T1000 (cell line): ENCODE results near the gene KRT39.
"Not testable (repeated sequence)": the region's sequence is repeated elsewhere in the genome, so short reads cannot be mapped to it uniquely, and the experiment has no call there.

ENCODE experiments used
- DNase-seq: peaks from one replicate; lab custom pipeline; 2025; ENCODE audit warnings: mixed read lengths; lab: John Stamatoyannopoulos, UW

KRT39 gene

DNA sequence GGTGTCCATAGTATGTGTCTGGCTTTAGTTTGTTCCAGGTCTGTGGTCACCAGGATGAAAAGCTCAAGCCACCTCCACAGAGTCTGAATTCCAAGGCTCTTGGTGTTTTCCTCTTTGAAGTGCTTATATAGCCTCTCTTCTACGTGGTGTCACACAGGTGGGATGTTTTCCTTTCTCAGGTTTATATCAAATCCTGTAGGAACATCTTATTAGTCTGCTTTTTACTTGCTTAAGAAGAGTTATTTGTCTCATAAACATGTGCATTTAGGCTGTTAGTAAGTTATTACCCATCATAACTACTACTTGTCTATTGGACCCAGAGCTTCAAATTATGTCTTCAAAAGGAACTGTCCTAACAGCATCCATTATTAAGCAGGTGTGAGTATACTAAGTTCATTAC lies at the start of gene KRT39:
Gene KRT39, minus strand, starts transcription at position 101 of the 400 bp plus-strand sequence. Its CDS starts 92 bp downstream, at position 9.
- DNase-seq = no peak

DNA sequence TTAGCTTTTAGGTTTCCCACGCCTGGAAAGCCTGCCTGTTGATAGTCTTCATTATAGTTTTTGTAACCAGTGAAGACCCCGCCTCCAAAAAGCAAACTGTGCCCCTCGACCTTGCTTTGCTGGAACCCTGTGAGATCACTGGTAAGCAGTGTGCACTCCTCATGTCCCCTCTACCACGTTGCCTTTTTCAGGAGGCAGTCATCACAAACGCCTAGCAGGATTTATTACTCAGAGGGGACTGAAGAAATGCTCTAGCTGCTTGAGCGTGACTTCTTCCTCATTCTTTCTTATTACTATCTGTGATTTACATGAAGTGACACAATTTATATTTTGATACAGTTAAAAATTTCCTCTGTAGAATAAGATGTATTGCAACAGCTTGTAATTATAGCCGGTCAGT lies 48.7 kb upstream of the KRT39 start:
- no peak for DNase-seq

DNA sequence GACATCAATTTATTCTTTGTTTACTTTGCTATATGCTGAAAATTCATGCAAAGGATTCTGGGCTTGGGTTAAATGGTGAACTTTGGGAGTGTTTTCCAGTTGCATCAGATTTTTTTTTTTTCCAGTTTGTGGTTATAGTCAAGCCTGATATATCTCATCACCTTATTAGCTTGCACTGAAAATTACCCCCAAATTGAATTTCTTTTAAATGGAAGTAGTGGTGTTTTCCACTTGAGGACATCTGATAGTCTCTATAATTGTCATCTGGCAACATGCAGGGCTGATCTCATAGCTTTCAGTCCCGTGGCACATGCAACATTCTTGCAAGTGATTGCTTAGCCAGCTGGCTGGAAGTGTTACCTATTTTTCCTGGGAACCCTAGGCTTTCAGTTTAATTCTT lies 46.9 kb upstream of the KRT39 start:
- no peak for DNase-seq

DNA sequence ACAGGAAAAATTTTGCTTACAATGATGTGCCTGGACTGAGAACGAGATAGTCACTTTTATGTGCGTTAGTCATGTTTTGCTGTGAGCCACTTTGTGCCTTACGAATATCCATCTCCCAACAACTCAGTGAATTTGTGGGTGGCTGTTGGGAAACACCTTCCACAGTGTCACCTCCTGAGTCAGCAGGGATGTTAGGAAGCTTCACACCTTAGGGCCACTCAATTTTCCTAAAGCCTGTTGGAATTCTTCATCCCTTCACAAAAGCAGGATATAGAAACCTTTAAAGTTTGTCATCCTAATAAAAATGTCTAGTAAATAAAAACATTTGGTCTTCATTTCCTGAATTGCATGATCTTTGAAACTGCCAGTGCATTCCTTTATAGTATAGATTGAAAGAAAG lies 46.4 kb upstream of the KRT39 start:
- no peak for DNase-seq

DNA sequence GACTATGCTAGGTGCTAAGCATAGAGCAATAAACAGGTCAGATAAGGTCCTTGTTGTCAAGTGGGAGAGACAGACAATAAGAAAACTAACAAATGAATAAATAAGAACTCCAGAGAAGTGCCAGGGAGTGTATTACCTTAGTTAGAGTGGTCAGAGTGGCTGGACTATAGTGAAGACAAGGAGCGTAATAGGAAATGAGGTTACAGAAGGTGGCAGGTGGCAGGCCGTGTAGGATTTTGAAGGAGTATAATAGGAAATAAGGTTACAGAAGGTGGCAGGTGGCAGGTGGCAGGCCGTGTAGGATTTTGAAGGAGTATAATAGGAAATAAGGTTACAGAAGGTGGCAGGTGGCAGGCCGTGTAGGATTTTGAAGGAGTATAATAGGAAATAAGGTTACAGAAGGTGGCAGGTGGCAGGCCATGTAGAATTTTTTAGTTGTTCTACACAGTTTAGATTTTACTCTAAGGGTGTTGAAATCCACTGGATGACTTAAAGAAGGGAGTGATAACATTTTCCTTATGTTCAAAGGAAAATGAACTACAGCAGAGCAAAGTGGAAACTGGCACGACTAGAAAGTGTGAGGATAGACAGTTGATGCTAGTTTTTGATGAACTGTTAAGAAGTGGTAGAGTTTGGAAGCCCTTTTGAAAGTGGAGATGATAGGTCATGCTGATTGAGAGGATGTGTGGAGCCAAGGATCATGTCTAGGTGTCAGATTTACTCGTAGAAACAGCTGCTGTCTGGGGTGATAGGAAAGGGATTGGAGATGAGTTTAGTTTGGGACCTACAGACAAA lies 45.8 kb upstream of the KRT39 start:
- no peak for DNase-seq

DNA sequence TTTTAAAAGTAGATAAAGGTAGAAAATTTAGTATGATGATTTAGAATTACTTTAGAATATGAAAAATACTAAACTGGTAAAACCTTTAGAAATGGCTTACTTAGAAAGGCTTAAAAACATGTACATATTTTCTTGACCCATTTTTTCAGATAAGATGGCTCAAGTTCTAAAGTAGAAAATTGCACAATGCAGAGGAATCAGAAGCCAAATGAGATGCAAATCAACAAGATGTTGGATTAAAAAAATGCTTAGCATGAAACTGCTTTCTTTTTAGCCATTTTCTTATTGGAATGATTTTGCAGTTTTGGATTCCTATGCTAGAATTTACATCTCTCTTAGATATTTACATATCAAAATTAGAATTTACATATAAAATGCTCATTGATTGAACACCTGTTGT lies 43.7 kb upstream of the KRT39 start:
- no peak for DNase-seq

DNA sequence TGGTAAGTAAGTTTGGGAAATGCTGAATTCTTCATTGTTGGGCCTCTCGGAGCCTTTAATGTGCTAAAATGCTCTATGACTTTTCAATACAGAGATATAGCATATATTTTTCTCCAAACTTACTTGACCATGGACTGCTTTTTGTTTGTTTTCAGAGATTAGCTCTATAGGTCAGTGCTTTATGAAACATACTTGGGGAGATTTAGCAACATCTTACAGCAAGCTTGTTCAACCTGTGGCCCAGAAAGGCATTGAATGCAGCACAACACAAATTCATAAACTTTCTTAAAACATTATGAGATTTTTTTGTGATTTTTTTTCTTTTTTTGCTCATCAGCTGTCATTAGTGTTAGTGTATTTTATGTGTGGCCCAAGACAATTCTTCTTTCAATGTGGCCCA lies 43.2 kb upstream of the KRT39 start:
- no peak for DNase-seq

DNA sequence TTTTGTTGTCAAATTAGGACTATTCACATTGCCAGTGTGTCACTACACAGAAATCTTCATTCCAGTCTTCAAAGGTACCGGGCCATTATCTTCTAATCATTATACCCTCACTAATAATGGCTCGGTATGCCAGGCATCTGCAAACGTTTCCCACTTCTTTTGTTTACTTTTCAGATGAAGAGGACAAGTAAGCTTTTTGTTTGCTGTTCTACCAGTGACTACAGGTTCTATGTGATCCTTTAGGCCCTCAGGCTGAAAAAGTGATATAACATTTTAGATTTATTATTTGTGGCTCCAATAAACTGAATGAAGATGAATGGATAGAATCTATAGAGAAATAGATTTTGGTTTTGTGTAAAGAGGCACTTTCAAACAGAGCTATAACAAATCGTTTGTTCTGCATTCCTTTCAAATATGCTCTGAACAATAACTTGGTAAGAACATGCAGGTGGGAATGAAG lies 42.6 kb upstream of the KRT39 start:
- DNase-seq = no peak

DNA sequence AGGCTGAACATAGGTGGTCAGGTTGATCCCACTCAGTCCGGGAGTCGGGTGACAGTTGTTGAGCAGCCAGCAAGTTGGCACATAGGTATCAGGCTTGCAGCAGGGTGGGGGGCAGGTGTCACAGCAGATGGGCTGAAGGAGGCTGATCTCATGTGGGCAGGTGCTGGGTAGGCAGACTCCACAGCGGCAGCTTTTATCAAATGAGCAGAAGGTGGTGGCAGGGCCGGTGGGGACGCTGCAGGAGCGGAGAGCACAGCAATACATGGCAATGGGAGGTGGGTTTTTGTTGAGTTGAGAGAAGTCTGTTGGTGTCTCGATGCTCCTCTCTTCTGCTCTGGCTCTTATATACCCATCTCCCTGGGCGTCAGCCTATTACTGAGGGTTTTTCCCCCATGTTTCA lies 42.1 kb upstream of the KRT39 start, which contains the start of gene KRTAP3-1:
Gene KRTAP3-1, minus strand, starts transcription at position 318 of the 400 bp plus-strand sequence. Its CDS starts 54 bp downstream, at position 264.
- no peak for DNase-seq

DNA sequence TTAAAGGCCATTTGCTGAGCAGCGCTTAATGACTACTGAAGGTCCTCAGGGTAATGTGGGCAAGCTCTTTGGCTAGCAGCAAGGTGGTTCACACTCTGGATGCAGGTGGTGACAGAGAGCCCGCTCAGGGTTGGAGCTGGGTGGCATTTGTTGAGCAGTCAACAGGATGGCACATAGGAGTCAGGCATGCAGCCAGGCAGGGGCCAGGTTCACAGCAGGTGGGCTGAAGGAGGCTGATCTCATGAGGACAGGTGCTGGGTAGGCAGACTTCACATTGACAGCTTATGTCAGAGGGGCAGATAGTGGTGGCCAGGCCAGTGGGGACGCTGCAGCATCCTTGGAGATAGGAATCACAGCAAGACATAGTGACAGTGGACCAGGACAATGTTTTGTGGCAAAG lies 37.6 kb upstream of the KRT39 start:
- no peak for DNase-seq

DNA sequence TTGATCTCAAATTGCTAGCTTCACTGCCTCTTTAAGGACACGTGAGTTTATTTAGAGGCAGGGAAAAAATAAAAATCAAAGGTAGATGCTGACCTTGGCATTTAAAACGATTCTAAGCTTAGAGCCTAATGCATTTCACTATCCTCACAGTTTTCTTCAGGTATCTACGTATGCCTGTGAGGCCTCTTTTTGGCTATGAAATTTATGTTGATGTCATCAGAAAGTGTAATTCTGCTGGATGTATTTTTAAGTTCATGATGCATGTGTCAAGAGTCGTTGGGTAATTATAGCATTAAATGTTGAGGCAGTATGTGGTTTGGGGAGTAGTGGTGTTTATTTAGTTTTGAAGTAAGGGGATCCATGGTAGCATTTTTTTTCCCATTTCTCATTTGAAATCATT lies 37.2 kb upstream of the KRT39 start:
- DNase-seq = no peak

DNA sequence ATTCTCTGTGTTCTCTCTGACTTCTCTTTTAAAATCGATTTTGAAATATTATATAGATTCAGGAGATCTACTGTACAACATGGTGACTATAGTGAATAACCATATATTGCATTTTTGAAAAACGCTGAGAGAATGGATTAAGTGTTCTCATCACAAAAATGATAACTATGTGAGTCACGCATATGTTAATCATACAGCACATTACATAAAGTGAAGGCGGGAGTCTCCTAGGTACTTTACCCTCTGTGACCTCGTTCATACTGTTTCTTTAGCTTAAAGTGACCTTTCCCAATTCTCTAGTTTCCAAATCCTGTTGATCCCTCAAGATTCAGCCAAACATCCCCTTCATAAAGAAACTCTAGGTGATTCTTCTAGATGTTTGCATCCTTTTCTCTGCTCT lies 36.1 kb upstream of the KRT39 start:
- no peak for DNase-seq

DNA sequence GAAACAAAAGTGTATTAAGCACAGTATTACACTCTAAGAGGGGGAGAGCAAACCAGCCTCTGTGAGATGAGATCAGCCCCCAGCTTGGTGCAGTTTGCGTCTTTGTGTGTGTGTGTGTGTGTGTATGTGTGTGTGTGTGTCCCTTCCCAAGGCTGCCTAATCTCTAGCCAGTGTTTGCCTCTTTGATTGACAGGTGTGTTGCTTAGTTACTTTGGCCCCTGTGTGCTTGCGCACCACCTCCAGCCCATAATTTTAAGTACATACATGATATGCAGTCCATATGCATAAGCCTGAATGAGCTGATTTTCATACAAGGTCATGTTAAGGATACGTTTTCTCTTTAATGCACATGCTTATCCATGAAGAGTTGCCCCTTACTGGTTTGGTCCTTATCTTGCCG lies 35.0 kb upstream of the KRT39 start:
- no peak for DNase-seq

DNA sequence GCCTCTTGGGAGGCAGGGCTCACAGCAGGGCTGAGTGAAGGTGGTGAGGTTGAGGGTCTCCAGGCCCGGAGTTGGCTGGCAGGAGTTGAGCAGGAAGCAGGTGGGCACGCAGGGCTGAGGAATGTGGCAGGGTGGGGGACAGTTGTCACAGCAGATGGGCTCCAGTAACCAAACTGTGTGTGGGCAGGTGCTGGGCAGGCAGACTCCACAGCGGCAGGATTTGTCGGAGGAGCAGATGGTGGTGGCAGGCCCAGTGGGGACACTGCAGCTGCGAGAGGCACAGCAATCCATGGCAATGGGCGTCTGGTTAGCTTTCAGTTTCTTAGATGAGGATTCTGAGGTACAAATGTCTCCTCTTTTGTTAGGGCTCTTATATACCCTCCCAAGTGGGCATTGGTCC lies 32.8 kb upstream of the KRT39 start, which contains the start of gene KRTAP3-2:
Gene KRTAP3-2, minus strand, starts transcription at position 344 of the 400 bp plus-strand sequence. Its CDS starts 53 bp downstream, at position 291.
- DNase-seq = not testable (repeated sequence)

DNA sequence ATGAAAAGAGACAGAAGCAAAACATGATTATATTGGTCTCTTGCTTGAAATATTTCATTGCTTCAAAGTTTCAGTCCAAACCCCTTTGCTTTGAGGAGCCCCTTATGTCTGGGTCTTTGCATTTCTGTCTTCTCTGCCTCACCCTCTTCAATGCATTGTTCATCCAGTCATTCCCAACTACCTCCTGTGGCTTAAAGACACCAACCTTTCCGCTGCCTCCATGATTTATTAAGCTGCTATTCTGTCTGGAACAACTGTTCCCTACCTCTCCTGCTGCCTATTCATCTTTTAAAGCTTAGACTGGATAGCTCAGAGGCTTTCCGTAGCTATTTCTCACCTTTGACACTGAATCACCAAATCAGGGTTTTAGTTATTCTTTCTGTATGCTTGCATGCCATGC lies 30.6 kb upstream of the KRT39 start:
- no peak for DNase-seq

DNA sequence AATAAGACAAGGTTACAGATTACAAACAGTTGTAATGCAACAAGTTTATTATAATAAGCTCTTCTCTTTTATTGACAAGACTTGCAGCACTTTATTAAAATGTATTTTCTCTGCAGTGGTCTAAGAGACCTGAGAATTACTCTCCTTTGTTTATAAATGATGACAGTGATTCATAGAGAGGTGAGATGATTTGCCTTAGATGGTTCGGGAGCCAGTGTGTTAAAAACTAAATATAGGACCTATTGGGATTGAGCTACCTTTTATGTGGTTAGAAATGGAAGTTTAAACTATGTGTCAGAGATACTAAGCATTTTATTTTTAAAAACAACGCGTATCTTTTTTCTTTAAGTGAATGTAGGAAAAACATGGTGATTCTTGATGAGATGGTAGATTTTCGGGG lies 30.1 kb upstream of the KRT39 start:
- DNase-seq = no peak

DNA sequence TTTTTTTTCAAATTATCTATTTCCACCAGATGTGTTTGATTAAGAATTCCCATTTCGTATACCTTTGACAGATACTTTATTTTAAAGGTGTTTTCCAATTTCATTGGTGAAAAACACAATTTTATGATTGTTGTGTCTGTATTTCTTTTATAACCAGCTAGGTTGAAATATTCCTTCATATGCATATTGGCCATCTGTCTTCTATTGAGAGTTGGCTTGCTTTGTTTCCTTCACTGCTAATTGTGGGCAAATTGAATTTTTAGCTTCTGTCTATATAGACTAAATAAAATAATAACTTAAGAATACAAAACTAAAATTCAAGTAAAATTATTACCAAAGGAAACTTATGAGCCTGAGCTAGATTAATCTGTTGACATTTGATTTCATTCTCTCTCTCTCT lies 28.4 kb upstream of the KRT39 start:
- DNase-seq = no peak

DNA sequence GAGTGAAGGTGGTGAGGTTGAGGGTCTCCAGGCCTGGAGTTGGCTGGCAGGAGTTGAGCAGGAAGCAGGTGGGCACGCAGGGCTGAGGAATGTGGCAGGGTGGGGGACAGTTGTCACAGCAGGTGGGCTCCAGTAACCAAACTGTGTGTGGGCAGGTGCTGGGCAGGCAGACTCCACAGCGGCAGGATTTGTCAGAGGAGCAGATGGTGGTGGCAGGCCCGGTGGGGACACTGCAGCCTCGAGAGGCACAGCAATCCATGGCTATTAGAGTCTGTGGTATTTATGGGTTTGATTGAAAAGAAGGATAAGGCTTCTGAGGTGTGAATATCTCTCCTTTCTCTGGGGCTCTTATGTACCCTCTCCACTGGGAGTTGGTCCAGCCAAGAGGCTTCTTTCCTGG lies 27.1 kb upstream of the KRT39 start, which contains the start of gene KRTAP3-3:
Gene KRTAP3-3, minus strand, starts transcription at position 326 of the 400 bp plus-strand sequence. Its CDS starts 67 bp downstream, at position 259.
- DNase-seq = no peak

DNA sequence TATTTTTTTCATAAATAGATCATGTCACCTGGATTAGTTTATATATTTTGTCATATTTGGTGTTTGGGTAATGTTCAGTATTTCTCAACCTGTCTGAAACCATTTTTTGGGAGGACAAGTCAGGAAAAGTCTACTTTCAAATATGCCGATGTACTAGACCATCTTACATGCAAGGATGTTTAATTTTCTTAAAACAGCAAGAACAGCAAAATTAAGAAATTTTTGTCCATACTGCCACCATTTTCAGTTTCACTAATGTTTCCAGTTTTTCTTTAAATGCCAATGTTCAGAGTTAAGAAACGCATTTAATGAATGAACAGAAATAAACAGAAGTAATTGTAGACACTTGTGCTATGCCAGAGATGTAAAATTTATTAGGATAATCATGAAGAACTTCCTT lies 26.3 kb upstream of the KRT39 start:
- no peak for DNase-seq

DNA sequence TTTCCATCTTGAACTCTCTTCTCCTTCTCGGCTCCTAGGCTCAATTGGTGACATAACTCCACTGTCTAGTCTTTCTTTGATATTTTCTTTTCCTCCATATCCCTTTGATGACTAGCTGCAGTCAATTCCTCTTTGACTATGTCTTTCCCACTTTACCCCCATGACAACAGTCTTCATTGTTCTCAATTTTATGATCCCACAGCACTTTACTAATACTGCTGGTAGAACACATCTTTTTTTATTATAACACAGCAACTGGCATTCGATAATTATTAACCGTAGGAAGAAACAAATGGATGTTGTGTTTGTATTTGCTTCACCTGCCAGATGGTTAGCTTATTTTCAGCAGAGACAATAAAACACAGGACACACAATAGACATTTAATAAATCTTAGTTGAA lies 25.9 kb upstream of the KRT39 start:
- no peak for DNase-seq

DNA sequence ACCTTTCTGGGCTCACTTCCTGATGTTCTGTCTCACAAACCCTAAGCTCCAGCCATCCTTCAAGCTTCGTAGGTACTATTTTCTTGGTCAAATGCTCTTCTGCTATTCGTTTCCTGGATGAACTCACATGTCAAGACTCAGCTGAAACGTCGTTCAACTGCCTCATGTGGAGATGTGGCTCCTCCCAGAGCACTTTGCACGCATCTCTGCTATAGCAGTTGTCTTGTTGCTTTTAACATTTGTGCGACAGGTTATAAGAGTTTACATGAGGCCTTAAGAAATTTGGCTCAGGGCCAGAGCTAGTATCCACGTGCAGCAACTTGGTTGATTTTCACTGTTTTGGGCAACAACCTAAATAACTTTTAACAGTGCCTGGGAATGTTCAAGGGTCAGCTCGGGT lies 20.2 kb upstream of the KRT39 start:
- no peak for DNase-seq

DNA sequence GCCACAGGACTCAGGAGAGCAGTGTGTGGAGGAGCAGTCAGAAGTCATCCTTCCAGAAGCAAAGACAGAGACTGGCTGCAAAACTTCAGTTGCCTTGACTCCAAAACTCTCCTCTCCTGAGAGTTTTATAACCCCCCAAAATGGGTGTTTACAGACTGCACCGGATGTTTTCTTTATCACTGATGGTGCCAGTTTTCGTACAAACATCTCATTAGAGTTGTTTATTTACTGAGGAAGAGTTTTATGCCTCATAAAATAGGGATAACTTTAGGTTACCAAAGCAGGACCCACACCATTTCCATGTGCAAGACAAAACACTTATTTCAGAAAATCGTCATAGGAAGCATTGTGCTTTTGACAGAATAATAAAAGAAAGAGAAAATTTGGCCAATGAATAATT lies 17.5 kb upstream of the KRT39 start, which contains the start of gene KRT40:
Gene KRT40, minus strand, starts transcription at position 101 of the 400 bp plus-strand sequence. Its CDS starts 53 bp downstream, at position 48.
- DNase-seq = no peak

DNA sequence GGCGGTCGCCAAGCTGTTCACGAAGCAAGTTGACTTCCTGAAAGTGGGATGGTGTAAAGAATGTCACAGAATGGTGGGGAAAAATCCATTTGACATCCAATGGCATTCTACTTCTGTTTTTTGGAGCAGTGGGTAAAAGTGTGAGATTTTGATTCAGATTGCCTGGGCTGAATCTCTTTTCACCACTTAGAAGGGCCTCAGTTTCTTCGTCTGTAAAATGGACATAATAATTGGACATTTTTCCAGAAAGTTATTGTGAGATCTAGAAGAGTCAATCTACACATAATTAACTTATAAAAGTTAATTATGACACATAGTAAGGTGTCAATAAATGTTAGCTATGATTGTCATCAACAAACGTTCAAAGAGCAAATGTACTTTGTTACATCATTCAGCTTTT lies 14.4 kb upstream of the KRT39 start:
- DNase-seq = no peak

DNA sequence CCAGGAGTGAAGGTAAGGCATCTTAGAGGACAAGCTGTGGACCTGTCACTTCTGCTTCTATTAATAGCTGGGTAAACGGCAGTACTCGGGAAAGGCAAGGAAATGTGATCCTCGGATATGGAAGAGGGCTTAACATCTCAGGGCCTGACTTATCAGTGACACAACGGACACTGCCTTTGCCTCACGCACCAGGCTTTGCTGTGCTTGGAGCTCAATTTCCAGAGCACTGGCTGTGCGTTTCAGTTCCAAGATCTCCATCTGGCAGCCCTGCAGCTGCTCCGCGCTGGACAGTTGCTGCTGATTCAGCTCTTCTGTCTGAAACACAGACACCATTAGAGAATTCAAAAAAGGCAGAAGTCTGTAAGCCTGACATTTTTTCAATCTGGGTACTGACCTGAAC lies 13.8 kb upstream of the KRT39 start:
- DNase-seq = no peak
